ENCODE results near the gene AKAP8L.

The AKAP8L gene

GRCh38 chr19:15443838-15444237 is 25.1 kb upstream of the AKAP8L start:
- DNase-seq = no peak
- Mint-ChIP-seq H3K36me3 (peaks cover 11% of the 10 kb centered on the region), H3K4me1 (peaks cover 7% of the 10 kb centered on the region), H3K4me3 (no peak overlapping the region), H3K27me3 (no peaks in the 10 kb centered on the region), H3K27ac (no peak overlapping the region), H3K9me3 (no peaks in the 10 kb centered on the region)
- CTCF ChIA-PET = no interaction called here

- Mint-ChIP-seq H3K4me3 (no peak overlapping the region), H3K27me3 (no peaks in the 10 kb centered on the region), H3K4me1 (peaks cover 1% of the 10 kb centered on the region), H3K36me3 (peaks cover 8% of the 10 kb centered on the region), H3K27ac (no peak overlapping the region), H3K9me3 (no peaks in the 10 kb centered on the region)
- DNase-seq = no peak
- CTCF ChIA-PET = no interaction called here
Observed at GRCh38 chr19:15443325-15443724, 24.5 kb upstream of the AKAP8L start.

- DNase-seq = no peak
- no peak overlapping the region for H3K4me3 Mint-ChIP-seq
- no peaks in the 10 kb centered on the region for H3K9me3 Mint-ChIP-seq
- H3K27ac Mint-ChIP-seq = no peak overlapping the region
- no peaks in the 10 kb centered on the region for H3K4me1 Mint-ChIP-seq
- CTCF ChIA-PET = interaction anchor here (1.4 kb wide), 1 partner anchor 113 kb away, joined by 3 read pairs; no protein-coding TSS in a partner anchor
- H3K36me3 Mint-ChIP-seq = peaks cover 4% of the 10 kb centered on the region
- H3K27me3 Mint-ChIP-seq = no peaks in the 10 kb centered on the region
Observed at GRCh38 chr19:15442142-15442920, 23.5 kb upstream of the AKAP8L start.

- Mint-ChIP-seq H3K4me1 (peaks cover 1% of the 10 kb centered on the region), H3K27ac (no peak overlapping the region), H3K4me3 (no peak overlapping the region), H3K9me3 (no peaks in the 10 kb centered on the region), H3K36me3 (no peaks in the 10 kb centered on the region), H3K27me3 (no peaks in the 10 kb centered on the region)
- DNase-seq = no peak
- CTCF ChIA-PET = interaction anchor here (1.4 kb wide), 1 partner anchor 114 kb away, joined by 3 read pairs; no protein-coding TSS in a partner anchor
Observed at GRCh38 chr19:15441317-15441716, 22.5 kb upstream of the AKAP8L start.

- Mint-ChIP-seq H3K27me3 (no peaks in the 10 kb centered on the region), H3K4me1 (peaks cover 4% of the 10 kb centered on the region), H3K36me3 (no peaks in the 10 kb centered on the region), H3K9me3 (no peaks in the 10 kb centered on the region), H3K4me3 (no peak overlapping the region), H3K27ac (no peak overlapping the region)
- CTCF ChIA-PET = no interaction called here
- DNase-seq = no peak
Observed at GRCh38 chr19:15439821-15440641, 21.2 kb upstream of the AKAP8L start.

- Mint-ChIP-seq H3K36me3 (no peaks in the 10 kb centered on the region), H3K27ac (no peak overlapping the region), H3K9me3 (no peaks in the 10 kb centered on the region), H3K4me1 (peaks cover 4% of the 10 kb centered on the region), H3K27me3 (no peaks in the 10 kb centered on the region), H3K4me3 (no peak overlapping the region)
- CTCF ChIA-PET = no interaction called here
- DNase-seq = no peak
Observed at GRCh38 chr19:15439078-15439799, 20.5 kb upstream of the AKAP8L start.

- H3K4me3 Mint-ChIP-seq = no peak overlapping the region
- H3K36me3 Mint-ChIP-seq = no peaks in the 10 kb centered on the region
- CTCF ChIA-PET = no interaction called here
- H3K27ac Mint-ChIP-seq = no peak overlapping the region
- H3K27me3 Mint-ChIP-seq = no peaks in the 10 kb centered on the region
- peaks cover 5% of the 10 kb centered on the region for H3K4me1 Mint-ChIP-seq
- no peaks in the 10 kb centered on the region for H3K9me3 Mint-ChIP-seq
- DNase-seq = no peak
Observed at GRCh38 chr19:15438577-15438976, 19.8 kb upstream of the AKAP8L start.

- Mint-ChIP-seq H3K9me3 (no peaks in the 10 kb centered on the region), H3K4me1 (peaks cover 10% of the 10 kb centered on the region), H3K4me3 (no peak overlapping the region), H3K27me3 (no peaks in the 10 kb centered on the region), H3K36me3 (no peaks in the 10 kb centered on the region), H3K27ac (no peak overlapping the region)
- CTCF ChIA-PET = no interaction called here
- DNase-seq = no peak
Observed at GRCh38 chr19:15438124-15438496, 19.3 kb upstream of the AKAP8L start.

- Mint-ChIP-seq H3K9me3 (no peaks in the 10 kb centered on the region), H3K27ac (no peak overlapping the region), H3K36me3 (no peaks in the 10 kb centered on the region), H3K27me3 (no peaks in the 10 kb centered on the region), H3K4me1 (peaks cover 14% of the 10 kb centered on the region), H3K4me3 (no peak overlapping the region)
- DNase-seq = no peak
- CTCF ChIA-PET = interaction anchor here (3.2 kb wide), 1 partner anchor 18 kb away, joined by 14 read pairs; the partner anchor contains the start of gene AKAP8L
Observed at GRCh38 chr19:15437355-15438123, 18.8 kb upstream of the AKAP8L start.

GRCh38 chr19:15436826-15437110 is 18.0 kb upstream of the AKAP8L start:
- no peaks in the 10 kb centered on the region for H3K27me3 Mint-ChIP-seq
- no peak overlapping the region for H3K4me3 Mint-ChIP-seq
- CTCF ChIA-PET = interaction anchor here (3.2 kb wide), 1 partner anchor 17 kb away, joined by 14 read pairs; the partner anchor contains the start of gene AKAP8L
- DNase-seq = no peak
- H3K9me3 Mint-ChIP-seq = no peaks in the 10 kb centered on the region
- H3K36me3 Mint-ChIP-seq = no peaks in the 10 kb centered on the region
- H3K4me1 Mint-ChIP-seq = peaks cover 17% of the 10 kb centered on the region
- H3K27ac Mint-ChIP-seq = no peak overlapping the region

- Mint-ChIP-seq H3K4me1 (peaks cover 22% of the 10 kb centered on the region), H3K9me3 (no peaks in the 10 kb centered on the region), H3K27ac (no peak overlapping the region), H3K4me3 (no peak overlapping the region), H3K36me3 (no peaks in the 10 kb centered on the region), H3K27me3 (no peaks in the 10 kb centered on the region)
- CTCF ChIA-PET = interaction anchor here (3.2 kb wide), 1 partner anchor 17 kb away, joined by 14 read pairs; the partner anchor contains the start of gene AKAP8L
- no peak for DNase-seq
Observed at GRCh38 chr19:15436012-15436825, 17.4 kb upstream of the AKAP8L start.

GRCh38 chr19:15433519-15434069 is 14.8 kb upstream of the AKAP8L start:
- CTCF ChIA-PET = interaction anchor here (1.4 to 1.6 kb wide), 3 partner anchors 14 to 122 kb away, joined by 4 to 11 read pairs (median 7); partner anchors contain the start of gene AKAP8L
- no peak for DNase-seq
- Mint-ChIP-seq H3K27ac (peak overlapping the region; percentile 94), H3K36me3 (peaks cover 3% of the 10 kb centered on the region), H3K27me3 (no peaks in the 10 kb centered on the region), H3K4me3 (peak overlapping the region; percentile 86), H3K9me3 (no peaks in the 10 kb centered on the region), H3K4me1 (peaks cover 35% of the 10 kb centered on the region)
